ENCODE measurements around the gene ANTXR2. TPM values are rescaled to one million over a fixed set of nuclear protein-coding genes. Genes with fewer than 3 reads are reported as not detected.
A peak's percentile ranks its signal among the peaks of the same experiment; 100 is the strongest.

Gene ANTXR2
- total and polyA plus RNA-seq, 2 of the 13 experiments (the other 11 are each of a cell fraction or from before 2014, with no cell fraction given): 4.6 to 14.5 TPM

GRCh38 chr4:80072744-80073472, at the start of gene ANTXR2 (continued):
- TF ChIP-seq PHF20 (CRISPR knock-in tag; IDR thresholded peaks at IDR 0.05): no peak
- TF ChIP-seq ZNF552 (CRISPR knock-in tag; IDR thresholded peaks at IDR 0.05; ENCODE audit: borderline replicate concordance): no peak
- no peak for TF ChIP-seq ZNF850 (CRISPR knock-in tag; conservative IDR thresholded peaks at IDR 0.05)
- TF ChIP-seq KDM5A (IDR thresholded peaks at IDR 0.05; ENCODE audit: borderline replicate concordance, low read length): no peak
- TF ChIP-seq ZSCAN21 (CRISPR knock-in tag; IDR thresholded peaks at IDR 0.05; ENCODE audit: borderline replicate concordance): no peak
- peak; percentile 54; the same call in 1 of the 2 replicates for TF ChIP-seq KAT7 (CRISPR knock-in tag; IDR thresholded peaks at IDR 0.05; ENCODE audit: borderline replicate concordance)
- no peak for TF ChIP-seq ZNF232 (CRISPR knock-in tag; IDR thresholded peaks at IDR 0.05; ENCODE audit: borderline replicate concordance)
- TF ChIP-seq ZNF275 (CRISPR knock-in tag; IDR thresholded peaks at IDR 0.05; ENCODE audit: borderline replicate concordance): no peak
- TF ChIP-seq NFKB2 (CRISPR knock-in tag; IDR thresholded peaks at IDR 0.05; ENCODE audit: borderline replicate concordance): peak; percentile 66; the same call in 1 of the 2 replicates
- TF ChIP-seq RFXAP (CRISPR knock-in tag; IDR thresholded peaks at IDR 0.05; ENCODE audit: borderline replicate concordance): peak; percentile 49; the same call in 1 of the 2 replicates
- TF ChIP-seq HINFP (CRISPR knock-in tag; IDR thresholded peaks at IDR 0.05; ENCODE audit: low read depth): peak; percentile 34; the same call in 1 of the 2 replicates
- TF ChIP-seq ARID2 (CRISPR knock-in tag; IDR thresholded peaks at IDR 0.05; ENCODE audit: borderline replicate concordance): no peak; the same call in 1 of the 2 replicates
- 0 out of 2 replicates have a peak, but pooled peaks have one; percentile 13 for TF ChIP-seq ZNF75D (CRISPR knock-in tag; IDR thresholded peaks at IDR 0.05; ENCODE audit: borderline replicate concordance)
- TF ChIP-seq, protein P1, sequence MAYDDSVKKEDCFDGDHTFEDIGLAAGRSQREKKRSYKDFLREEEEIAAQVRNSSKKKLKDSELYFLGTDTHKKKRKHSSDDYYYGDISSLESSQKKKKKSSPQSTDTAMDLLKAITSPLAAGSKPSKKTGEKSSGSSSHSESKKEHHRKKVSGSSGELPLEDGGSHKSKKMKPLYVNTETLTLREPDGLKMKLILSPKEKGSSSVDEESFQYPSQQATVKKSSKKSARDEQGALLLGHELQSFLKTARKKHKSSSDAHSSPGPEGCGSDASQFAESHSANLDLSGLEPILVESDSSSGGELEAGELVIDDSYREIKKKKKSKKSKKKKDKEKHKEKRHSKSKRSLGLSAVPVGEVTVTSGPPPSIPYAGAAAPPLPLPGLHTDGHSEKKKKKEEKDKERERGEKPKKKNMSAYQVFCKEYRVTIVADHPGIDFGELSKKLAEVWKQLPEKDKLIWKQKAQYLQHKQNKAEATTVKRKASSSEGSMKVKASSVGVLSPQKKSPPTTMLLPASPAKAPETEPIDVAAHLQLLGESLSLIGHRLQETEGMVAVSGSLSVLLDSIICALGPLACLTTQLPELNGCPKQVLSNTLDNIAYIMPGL (CRISPR knock-in tag; IDR thresholded peaks at IDR 0.05; ENCODE audit: borderline replicate concordance in 1 of 2, low read depth in 1 of 2): peak; percentile 19 to 64; a peak in 2 of 4 replicates
- no peak for TF ChIP-seq SMARCE1 (IDR thresholded peaks at IDR 0.05; ENCODE audit: borderline replicate concordance)
- TF ChIP-seq ZNF629 (CRISPR knock-in tag; conservative IDR thresholded peaks at IDR 0.05): no peak
- TF ChIP-seq, protein P2, sequence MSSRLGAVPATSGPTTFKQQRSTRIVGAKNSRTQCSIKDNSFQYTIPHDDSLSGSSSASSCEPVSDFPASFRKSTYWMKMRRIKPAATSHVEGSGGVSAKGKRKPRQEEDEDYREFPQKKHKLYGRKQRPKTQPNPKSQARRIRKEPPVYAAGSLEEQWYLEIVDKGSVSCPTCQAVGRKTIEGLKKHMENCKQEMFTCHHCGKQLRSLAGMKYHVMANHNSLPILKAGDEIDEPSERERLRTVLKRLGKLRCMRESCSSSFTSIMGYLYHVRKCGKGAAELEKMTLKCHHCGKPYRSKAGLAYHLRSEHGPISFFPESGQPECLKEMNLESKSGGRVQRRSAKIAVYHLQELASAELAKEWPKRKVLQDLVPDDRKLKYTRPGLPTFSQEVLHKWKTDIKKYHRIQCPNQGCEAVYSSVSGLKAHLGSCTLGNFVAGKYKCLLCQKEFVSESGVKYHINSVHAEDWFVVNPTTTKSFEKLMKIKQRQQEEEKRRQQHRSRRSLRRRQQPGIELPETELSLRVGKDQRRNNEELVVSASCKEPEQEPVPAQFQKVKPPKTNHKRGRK (CRISPR knock-in tag; IDR thresholded peaks at IDR 0.05): no peak
- TF ChIP-seq TOPORS (CRISPR knock-in tag; IDR thresholded peaks at IDR 0.05): peak; percentile 49; the same call in 1 of the 2 replicates
- peak; percentile 86 for TF ChIP-seq RBFOX2 (IDR thresholded peaks at IDR 0.05; ENCODE audit: low read depth, low read length)
- TF ChIP-seq ZNF362 (CRISPR knock-in tag; IDR thresholded peaks at IDR 0.05; ENCODE audit: borderline replicate concordance): 0 out of 2 replicates have a peak, but pooled peaks have one; percentile 7
- no peak for TF ChIP-seq TSC22D2 (CRISPR knock-in tag; IDR thresholded peaks at IDR 0.05; ENCODE audit: borderline replicate concordance)

All from HepG2 (cell line).